Activated CD4-positive, alpha-beta T cell treated with anti-CD3 and anti-CD28 coated beads for 24 hours (primary cell): ENCODE results near the gene ZNF425.
"Not testable (repeated sequence)": the region's sequence is repeated elsewhere in the genome, so short reads cannot be mapped to it uniquely, and the experiment has no call there.

Source experiments
- DNase-seq, 2 donors: peaks; one replicate each; pipeline ENCODE4 v3.0.0-alpha.2; 2020; ENCODE audit warnings: low read depth in 2 of 2

ZNF425 gene

GRCh38 chr7:149130572-149131198 is 4.6 kb upstream of the ZNF425 start:
- DNase-seq = no peak

DNA sequence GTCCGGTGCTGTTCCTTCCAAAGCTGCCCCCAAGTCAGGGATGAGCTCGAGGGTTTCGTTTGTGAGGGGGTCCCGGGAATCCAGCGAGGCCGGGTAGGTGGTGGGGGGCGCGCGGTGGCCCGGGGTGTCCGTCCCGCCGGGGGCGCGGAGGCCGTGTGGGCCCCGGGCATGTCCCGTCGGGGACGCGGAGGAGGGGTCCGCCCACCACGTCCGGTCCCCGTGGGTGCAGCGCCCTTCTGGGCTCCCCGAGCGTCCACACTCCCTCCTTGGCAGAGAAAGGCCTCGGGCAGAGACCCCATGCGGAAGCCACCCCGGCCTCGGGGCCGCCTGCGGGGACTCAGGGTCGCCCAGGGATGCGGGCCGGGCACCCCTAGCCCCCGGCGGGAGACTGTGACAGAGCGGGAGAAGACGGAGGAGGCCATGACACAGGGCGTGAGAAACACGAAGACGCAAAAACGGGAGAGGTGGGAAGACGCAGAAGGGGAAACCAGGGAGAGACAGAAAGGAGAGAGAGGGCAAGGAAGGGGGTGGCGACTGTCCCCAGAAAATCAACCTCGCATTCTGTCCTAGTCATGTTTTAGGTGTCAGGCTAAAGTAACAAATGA is 640 bp upstream of the ZNF425 start:
- DNase-seq = peak; percentile 48 to 51

- no peak for DNase-seq
These were observed 798 bp downstream of the ZNF425 start for GRCh38 chr7:149125189-149125862.

DNA sequence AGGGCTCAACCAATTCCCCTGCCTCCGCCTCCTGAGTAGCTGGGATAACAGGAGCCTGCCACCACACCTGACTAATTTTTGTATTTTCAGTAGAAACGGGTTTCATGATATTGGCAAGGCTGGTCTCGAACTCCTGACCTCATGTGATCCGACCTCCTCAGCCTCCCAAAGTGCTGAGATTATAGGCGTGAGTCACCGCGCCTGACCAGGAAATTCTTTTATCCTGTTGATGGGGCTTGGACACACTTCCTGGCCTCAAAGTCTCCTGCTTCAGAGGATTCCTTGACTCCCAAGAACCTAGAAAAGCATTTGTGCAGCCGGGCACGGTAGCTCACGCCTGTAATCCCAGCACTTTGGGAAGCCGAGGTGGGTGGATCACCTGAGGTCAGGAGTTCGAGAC is 16.2 kb downstream of the ZNF425 start:
- DNase-seq = no peak

GRCh38 chr7:149104749-149105148 is 21.4 kb downstream of the ZNF425 start:
- DNase-seq = no peak

GRCh38 chr7:149104214-149104613 is 21.9 kb downstream of the ZNF425 start:
- DNase-seq = no peak

GRCh38 chr7:149103424-149103823 is 22.7 kb downstream of the ZNF425 start:
- no peak for DNase-seq

GRCh38 chr7:149102666-149103065 is 23.5 kb downstream of the ZNF425 start:
- DNase-seq = no peak

DNA sequence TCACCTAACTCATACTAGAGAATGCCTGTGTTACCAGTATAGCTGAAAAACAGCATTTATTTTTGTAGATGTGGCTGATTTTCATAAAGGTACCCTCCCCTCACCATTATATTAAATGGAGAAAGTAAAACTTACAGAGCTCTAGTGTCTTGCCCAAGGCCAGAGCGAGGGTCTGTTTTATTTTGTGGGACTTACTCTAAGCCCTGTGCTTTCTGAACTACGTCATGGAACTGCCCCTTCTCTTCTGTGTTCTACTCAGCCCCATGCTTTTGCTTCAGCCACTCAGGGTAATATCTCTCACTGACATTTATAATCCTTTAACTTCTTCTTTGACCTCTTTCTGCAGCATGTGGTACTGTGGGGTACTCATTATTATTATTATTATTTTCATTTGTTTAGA is 25.3 kb downstream of the ZNF425 start:
- DNase-seq = no peak

DNA sequence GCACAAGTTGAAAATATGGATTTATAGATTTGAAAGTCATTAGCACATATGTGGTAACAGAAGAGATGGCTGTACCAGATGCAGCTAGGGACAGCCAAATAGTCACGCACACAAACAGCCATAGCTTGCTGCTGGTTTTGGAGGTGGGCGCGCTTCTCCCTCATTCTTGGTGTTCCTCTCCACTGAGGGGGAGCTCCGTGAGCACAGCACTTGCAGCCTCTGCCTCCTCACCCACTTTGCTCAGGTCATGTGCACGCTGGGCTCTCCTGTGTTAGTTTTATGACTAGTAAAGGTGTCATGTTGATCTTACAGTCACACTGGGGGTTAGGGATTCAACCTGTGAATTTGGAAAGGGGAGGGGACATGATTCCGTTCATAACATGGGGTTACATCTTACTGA is 27.1 kb downstream of the ZNF425 start:
- no peak for DNase-seq

GRCh38 chr7:149097088-149097487 is 29.0 kb downstream of the ZNF425 start:
- no peak for DNase-seq

GRCh38 chr7:149093228-149093627 is 32.9 kb downstream of the ZNF425 start:
- no peak for DNase-seq

GRCh38 chr7:149092244-149092643 is 33.9 kb downstream of the ZNF425 start:
- not testable (repeated sequence) for DNase-seq

- peak; percentile 92 to 93 for DNase-seq
These were observed 35.5 kb downstream of the ZNF425 start, which contains the start of gene ZNF786 for GRCh38 chr7:149090397-149091195. TSS of gene ZNF786 (minus strand) at chr7:149090718. CDS start at chr7:149090640, 78 bp downstream.

- DNase-seq = no peak
These were observed 38.7 kb downstream of the ZNF425 start for GRCh38 chr7:149087376-149087775.

GRCh38 chr7:149085866-149086265 is 40.3 kb downstream of the ZNF425 start:
- no peak for DNase-seq

- no peak for DNase-seq
These were observed 41.7 kb downstream of the ZNF425 start for GRCh38 chr7:149084407-149084806.

- no peak for DNase-seq
These were observed 44.2 kb downstream of the ZNF425 start for GRCh38 chr7:149081914-149082313.

DNA sequence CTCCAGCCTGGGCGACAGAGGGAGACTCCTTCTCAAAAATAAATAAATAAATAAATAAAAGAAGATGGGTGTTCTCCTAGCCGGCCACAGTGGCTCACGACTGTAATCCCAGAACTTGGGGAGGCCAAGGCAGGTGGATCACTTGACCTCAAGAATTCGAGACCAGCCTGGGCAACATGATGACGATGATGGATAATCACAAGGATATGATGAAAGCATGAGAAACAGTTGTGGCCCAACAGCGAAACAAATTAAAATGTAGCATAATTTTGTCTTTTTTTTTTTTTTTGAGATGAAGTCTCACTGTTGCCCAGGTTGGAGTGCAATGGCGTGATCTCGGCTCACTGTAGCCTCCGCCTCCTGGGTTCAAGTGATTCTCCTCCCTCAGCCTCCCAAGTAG is 48.5 kb downstream of the ZNF425 start:
- no peak for DNase-seq

DNA sequence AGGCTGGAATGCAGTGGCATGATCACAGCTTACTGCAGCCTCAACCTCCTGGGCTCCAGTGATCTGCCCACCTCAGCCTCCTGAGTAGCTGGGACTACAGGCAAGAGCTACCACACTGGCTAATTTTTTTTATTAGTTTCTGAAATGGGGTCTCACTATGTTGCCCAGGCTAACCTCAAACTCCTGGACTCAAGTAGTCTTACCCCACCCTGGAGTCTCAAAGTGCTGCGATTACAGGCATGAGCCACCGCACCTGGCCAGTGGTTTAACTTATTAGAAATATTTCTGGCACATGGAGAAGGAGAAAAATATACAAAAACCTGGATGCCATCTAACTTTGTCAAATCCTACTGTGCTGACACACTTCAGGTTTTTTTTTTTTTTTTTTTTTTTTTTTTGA is 50.8 kb downstream of the ZNF425 start:
- DNase-seq = no peak

GRCh38 chr7:149074116-149074885 is 51.8 kb downstream of the ZNF425 start:
- DNase-seq = no peak

- DNase-seq = no peak
These were observed 53.7 kb downstream of the ZNF425 start for GRCh38 chr7:149072438-149072775.
